H1 (cell line): ENCODE data around the gene FGF10.

ENCODE experiments used
- CTCF ChIP-seq, 3 experiments: IDR thresholded peaks; 1 replicate in 2 of 3; 2 replicates in 1 of 3; pipeline versions ENCODE4 v1.5.1 to v1.6.1; 2011; ENCODE audit warnings: low read length in 3 of 3, mild to moderate bottlenecking in 3 of 3, inconsistent platforms in 2 of 3, low read depth in 1 of 3, moderate library complexity in 1 of 3; ENCODE audit not compliant: insufficient read depth in 1 of 3; ENCODE audit errors: control extremely low read depth in 1 of 3
- HDAC6 ChIP-seq: IDR thresholded peaks from one replicate; pipeline ENCODE4 v1.7.1; 2012; ENCODE audit warnings: low read depth, mild to moderate bottlenecking, inconsistent platforms, low read length, moderate library complexity
- JUND ChIP-seq: IDR thresholded peaks from 2 replicates; pipeline ENCODE4 v1.6.1; 2011; ENCODE audit warnings: mild to moderate bottlenecking, improper control_type of control experiment, low read length
- POLR2A ChIP-seq, 2 experiments: IDR thresholded peaks; 1 replicate in 1 of 2; 2 replicates in 1 of 2; pipeline ENCODE4 v1.6.1; 2011; ENCODE audit warnings: low read depth in 2 of 2, low read length in 2 of 2, mild to moderate bottlenecking in 2 of 2; ENCODE audit errors: control extremely low read depth in 1 of 2
- USF2 ChIP-seq: IDR thresholded peaks from 2 replicates; pipeline ENCODE4 v1.6.1; 2011; ENCODE audit warnings: low read length, improper control_type of control experiment

- TF ChIP-seq CTCF (IDR thresholded peaks at IDR 0.05; ENCODE audit: control extremely low read depth in 1 of 3, insufficient read depth in 1 of 3, low read depth in 1 of 3, low read length in 3 of 3) (no peak), HDAC6 (no peak), JUND (no peak), POLR2A (IDR thresholded peaks at IDR 0.05; ENCODE audit: control extremely low read depth in 1 of 2, low read depth in 2 of 2, low read length in 2 of 2) (no peak), USF2 (no peak)
Measured at GRCh38 chr5:44266882-44267576, 122.2 kb downstream of the FGF10 start.
